K562 (cell line): ENCODE results near the gene GRIN1. TPM values are rescaled to one million over a fixed set of nuclear protein-coding genes. Genes with fewer than 3 reads are reported as not detected.
A peak's percentile ranks its signal among the peaks of the same experiment; 100 is the strongest.

Experiments used
- ESRRB ChIP-seq: fragments of 250-450 bp; sonication (Bioruptor Pico); IDR thresholded peaks from 2 replicates; pipeline ENCODE4 v1.5.0; 2020; ENCODE audit warnings: mild to moderate bottlenecking, moderate library complexity, borderline replicate concordance
- HMG20B ChIP-seq: fragments of 250-450 bp; sonication (Bioruptor Pico); IDR thresholded peaks from 2 replicates; pipeline ENCODE4 v1.5.0; 2021; ENCODE audit warnings: mild to moderate bottlenecking
- MGA ChIP-seq: fragments of 450-650 bp; IDR thresholded peaks from 2 replicates; pipeline ENCODE4 v1.6.1; 2016; ENCODE audit warnings: mild to moderate bottlenecking, moderate library complexity
- polyA plus RNA-seq, 8 experiments: library from polyadenylated mRNA; depleted of rRNA in 4 of 8; stranded (reverse) in 5 of 8; unstranded in 3 of 8; fragments of >200 nt; fragmentation: Nextera tagmentation in 2 of 8; fragmentation: Illumina TruSeq in 1 of 8; extraction: Ambion mirVana in 2 of 8; extraction: Trizol in 1 of 8; gene quantifications; 2 replicates each; pipeline versions ENCODE4 v1.2.1 to v1.2.3, GENCODE V29; 2011 to 2014; ENCODE audit warnings: inconsistent platforms in 1 of 8, missing spikeins in 1 of 8
- total RNA-seq, 7 experiments: library from RNA; depleted of rRNA in 6 of 7; stranded (reverse); fragments of >200 nt in 6 of 7; fragmentation: Illumina TruSeq in 2 of 7; extraction: Trizol in 2 of 7; gene quantifications; 2 replicates each; pipeline versions ENCODE4 v1.2.1 to v1.2.3, GENCODE V29; 2011 to 2021; ENCODE audit warnings: low replicate concordance in 1 of 7
- TF ChIP-seq, protein P1 (sequence below): sonication (generic); formaldehyde crosslinking; IDR thresholded peaks from 2 replicates; pipeline ENCODE4 v1.8.0; 2023; ENCODE audit warnings: missing genetic modification reagents, mild to moderate bottlenecking, borderline replicate concordance

Gene GRIN1
- total and polyA plus RNA-seq, 9 of the 15 experiments (the other 6 are each of a cell fraction or from before 2014, with no cell fraction given) = 0.03 to 0.35 (median 0.16) TPM; not detected in 6

DNA sequence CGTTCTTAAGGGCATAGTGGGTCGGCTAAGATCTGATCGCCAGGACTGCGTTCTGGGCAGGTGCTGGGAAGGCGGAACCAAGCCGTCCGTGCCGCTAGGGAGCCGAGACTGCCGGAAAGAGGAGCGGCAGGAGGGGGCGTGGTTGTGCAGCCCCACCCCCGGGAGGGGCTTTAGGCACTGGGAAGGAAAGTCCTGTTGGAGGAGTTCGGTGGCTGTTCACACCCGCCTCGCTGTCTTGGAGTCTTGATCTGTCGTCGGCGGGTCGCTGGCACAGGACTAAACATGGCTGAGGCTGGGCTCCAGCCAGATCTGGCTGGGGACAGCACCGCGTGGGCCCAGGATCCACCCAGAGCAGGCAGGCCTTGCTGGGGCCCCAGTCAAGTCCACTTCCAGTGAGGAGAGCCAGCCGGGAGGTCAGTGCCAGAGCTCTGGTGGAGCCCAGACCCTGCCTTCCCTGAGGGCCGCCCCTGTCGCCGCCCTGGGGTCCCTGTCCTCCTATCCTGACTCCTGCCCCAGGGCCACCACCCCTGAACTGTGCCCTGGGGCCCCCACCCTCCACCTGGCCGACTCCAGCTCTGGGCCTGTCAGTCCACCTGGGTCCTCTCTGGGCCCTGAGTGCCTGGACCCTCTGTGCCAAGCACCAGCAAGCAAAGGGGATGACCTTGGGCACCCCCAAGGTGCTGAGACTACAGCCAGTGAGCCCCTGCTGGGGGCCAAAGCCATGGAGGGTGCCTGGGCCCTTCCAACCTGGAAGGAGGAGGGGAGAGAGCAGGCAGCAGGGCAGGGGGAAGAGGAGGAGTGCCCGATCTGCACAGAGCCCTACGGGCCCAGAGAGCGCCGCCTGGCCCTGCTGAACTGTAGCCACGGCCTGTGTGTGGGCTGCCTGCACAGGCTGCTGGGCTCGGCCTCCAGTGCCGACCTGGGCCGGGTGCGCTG, 78.6 kb downstream of the GRIN1 start (continued):
- TF ChIP-seq, protein P1, sequence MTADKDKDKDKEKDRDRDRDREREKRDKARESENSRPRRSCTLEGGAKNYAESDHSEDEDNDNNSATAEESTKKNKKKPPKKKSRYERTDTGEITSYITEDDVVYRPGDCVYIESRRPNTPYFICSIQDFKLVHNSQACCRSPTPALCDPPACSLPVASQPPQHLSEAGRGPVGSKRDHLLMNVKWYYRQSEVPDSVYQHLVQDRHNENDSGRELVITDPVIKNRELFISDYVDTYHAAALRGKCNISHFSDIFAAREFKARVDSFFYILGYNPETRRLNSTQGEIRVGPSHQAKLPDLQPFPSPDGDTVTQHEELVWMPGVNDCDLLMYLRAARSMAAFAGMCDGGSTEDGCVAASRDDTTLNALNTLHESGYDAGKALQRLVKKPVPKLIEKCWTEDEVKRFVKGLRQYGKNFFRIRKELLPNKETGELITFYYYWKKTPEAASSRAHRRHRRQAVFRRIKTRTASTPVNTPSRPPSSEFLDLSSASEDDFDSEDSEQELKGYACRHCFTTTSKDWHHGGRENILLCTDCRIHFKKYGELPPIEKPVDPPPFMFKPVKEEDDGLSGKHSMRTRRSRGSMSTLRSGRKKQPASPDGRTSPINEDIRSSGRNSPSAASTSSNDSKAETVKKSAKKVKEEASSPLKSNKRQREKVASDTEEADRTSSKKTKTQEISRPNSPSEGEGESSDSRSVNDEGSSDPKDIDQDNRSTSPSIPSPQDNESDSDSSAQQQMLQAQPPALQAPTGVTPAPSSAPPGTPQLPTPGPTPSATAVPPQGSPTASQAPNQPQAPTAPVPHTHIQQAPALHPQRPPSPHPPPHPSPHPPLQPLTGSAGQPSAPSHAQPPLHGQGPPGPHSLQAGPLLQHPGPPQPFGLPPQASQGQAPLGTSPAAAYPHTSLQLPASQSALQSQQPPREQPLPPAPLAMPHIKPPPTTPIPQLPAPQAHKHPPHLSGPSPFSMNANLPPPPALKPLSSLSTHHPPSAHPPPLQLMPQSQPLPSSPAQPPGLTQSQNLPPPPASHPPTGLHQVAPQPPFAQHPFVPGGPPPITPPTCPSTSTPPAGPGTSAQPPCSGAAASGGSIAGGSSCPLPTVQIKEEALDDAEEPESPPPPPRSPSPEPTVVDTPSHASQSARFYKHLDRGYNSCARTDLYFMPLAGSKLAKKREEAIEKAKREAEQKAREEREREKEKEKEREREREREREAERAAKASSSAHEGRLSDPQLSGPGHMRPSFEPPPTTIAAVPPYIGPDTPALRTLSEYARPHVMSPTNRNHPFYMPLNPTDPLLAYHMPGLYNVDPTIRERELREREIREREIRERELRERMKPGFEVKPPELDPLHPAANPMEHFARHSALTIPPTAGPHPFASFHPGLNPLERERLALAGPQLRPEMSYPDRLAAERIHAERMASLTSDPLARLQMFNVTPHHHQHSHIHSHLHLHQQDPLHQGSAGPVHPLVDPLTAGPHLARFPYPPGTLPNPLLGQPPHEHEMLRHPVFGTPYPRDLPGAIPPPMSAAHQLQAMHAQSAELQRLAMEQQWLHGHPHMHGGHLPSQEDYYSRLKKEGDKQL (CRISPR knock-in tag) = no peak
- TF ChIP-seq MGA (peak; percentile 44), HMG20B (CRISPR knock-in tag) (no peak), ESRRB (CRISPR knock-in tag) (no peak)
